AG04450 (cell line): ENCODE data around the gene MAN1B1. TPM values are rescaled to one million over a fixed set of nuclear protein-coding genes. Genes with fewer than 3 reads are reported as not detected.

Experiments
- CTCF ChIA-PET: fragments of 300-600, 350-600 bp; formaldehyde crosslinking; extraction: SDS; loops from one replicate; lab custom pipeline; 2022; ENCODE audit warnings: antibody characterized with exemption, inconsistent platforms; lab: Charles Lee
- POLR2A ChIA-PET: fragments of 350-600 bp; formaldehyde crosslinking; extraction: SDS; loops from one replicate; lab custom pipeline; 2021; ENCODE audit warnings: antibody characterized with exemption, inconsistent platforms; lab: Yijun Ruan, JAX
- DNase-seq: peaks from one replicate; pipeline ENCODE4 v3.0.0-alpha.2; 2011; ENCODE audit warnings: low read depth, low spot score
- H3K27ac ChIP-seq: one replicate; pipeline ENCODE4 v1.5.1; 2012; ENCODE audit warnings: low read depth, low read length, control low read depth
- H3K27me3 ChIP-seq: one replicate; pipeline ENCODE4 v1.6.0; 2012; ENCODE audit warnings: low read length; ENCODE audit not compliant: control insufficient read depth, insufficient read depth
- H3K4me3 ChIP-seq: 2 replicates; pipeline ENCODE4 v1.5.1; 2011; ENCODE audit warnings: mild to moderate bottlenecking, low read depth, low read length, control low read depth
- H3K9me3 ChIP-seq: 2 replicates; pipeline ENCODE4 v1.5.1; 2012; ENCODE audit warnings: low read length; ENCODE audit not compliant: control insufficient read depth, insufficient read depth
- CTCF ChIP-seq: IDR thresholded peaks from 2 replicates; pipeline ENCODE4 v1.5.1; 2011; ENCODE audit warnings: low read depth, low read length, control low read depth, inconsistent platforms
- polyA plus RNA-seq: library from polyadenylated mRNA; depleted of rRNA; stranded (reverse); fragments of >200 nt; gene quantifications from 2 replicates; pipeline ENCODE4 v1.2.3, GENCODE V29; 2011

MAN1B1 gene
- polyA plus RNA-seq, 1 experiment = 40.8 TPM

DNA sequence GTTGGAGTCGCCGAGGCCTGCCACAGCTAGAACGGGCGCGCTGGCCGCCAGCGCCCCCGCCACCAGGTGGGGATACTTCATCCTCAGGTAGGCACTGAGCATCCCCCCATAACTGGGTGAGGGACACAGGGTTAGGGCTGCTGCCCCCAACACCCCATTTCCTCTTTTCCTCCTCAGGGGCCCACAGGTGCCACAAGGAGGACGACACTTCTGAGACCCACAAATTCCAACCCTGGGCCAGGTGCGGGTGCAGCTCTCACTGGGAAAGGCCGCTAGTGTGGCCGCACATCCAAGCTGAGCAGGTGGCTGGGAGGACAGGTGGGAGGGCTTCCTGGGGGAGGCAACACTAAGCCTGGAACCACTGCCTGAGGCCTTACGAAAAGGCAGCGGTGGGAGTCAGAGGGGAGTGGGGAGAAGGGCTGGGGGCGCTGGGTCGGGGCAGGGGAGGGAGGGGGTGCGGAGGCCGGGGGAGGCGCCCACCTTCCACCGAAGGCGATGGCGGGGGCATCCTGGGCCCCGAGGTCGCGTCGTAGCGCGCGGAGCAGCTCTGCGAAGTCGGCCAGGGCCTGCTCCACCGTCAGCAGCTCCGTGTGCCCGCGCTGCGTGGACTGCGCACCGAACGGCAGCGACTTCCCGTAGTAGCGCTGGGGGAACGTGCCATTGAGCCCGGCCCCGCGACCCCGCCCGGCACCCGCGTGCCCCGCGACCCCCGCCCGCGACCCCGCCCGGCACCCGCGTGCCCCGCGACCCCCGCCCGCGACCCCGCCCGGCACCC is 26.8 kb downstream of the MAN1B1 start:
- TF ChIP-seq CTCF = no peak
- no peaks in the 10 kb centered on the region; the same call in 1 of the 2 replicates for H3K9me3 ChIP-seq
- ChIA-PET CTCF (interaction anchor here (0.6 kb wide), 1 partner anchor 114 kb away, joined by 5 read pairs; the partner anchor contains the start of gene RNF224), POLR2A (interaction anchor here (0.6 to 1.0 kb wide), 2 partner anchors 27 to 127 kb away, joined by 3 read pairs; partner anchors contain the start of genes MAN1B1 and TUBB4B)
- no peak overlapping the region for H3K27ac ChIP-seq
- peak overlapping the region; percentile 48 for H3K4me3 ChIP-seq
- no peaks in the 10 kb centered on the region for H3K27me3 ChIP-seq
- no peak for DNase-seq

GRCh38 chr9:137114220-137114612 is 27.4 kb downstream of the MAN1B1 start:
- H3K9me3 ChIP-seq = no peaks in the 10 kb centered on the region; the same call in 1 of the 2 replicates
- CTCF ChIA-PET = no interaction called here
- no peaks in the 10 kb centered on the region for H3K27me3 ChIP-seq
- H3K4me3 ChIP-seq = peak overlapping the region; percentile 59
- no peak for DNase-seq
- no peak overlapping the region for H3K27ac ChIP-seq
- no peak for TF ChIP-seq CTCF
- POLR2A ChIA-PET = interaction anchor here (0.6 kb wide), 1 partner anchor 28 kb away, joined by 3 read pairs; the partner anchor contains the start of gene MAN1B1

DNA sequence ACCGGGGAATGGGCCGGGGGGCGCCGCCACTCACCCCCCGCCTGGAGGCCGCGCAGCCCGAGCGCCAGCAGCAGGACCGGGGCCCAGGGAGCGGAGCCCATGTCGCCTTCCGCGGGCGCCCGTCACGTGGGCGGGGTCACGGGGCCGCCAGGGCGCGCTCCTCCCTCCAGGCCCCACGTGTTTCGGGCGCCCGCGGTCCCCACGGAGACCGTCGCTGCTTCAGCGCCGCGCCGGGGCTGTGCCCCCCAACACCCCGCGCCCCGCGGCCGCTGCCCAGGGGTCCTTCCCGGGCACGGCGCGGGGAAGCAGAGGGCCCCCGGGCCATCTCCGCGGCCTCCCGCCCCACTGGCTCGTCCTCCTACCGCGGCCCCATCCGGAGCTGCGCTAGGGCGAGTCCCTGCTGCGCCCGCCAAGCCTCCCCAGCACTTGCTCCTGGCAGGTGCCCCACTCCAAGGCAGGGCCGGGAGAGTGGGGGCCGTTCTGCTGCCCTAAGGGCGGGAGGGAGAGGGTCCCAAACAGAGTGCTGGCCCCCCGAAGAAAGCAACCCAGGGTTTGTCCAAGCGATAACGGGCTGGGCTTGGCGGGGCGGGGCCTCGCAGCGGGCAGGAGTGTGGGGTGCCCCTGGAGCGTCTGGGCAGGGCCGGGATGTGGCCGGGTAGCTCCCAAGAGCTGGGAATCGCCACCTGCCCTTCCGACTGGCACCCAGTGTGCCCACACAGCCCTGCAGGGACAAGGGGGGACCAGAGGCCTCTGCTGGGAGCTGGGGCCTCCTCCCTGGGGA is 28.0 kb downstream of the MAN1B1 start, which contains the start of gene DPP7:
Gene DPP7, minus strand, starts transcription at position 121 of the 781 bp plus-strand sequence. Its CDS starts 20 bp downstream, at position 101.
- H3K9me3 ChIP-seq = no peaks in the 10 kb centered on the region; the same call in 1 of the 2 replicates
- TF ChIP-seq CTCF = no peak
- no peaks in the 10 kb centered on the region for H3K27me3 ChIP-seq
- ChIA-PET POLR2A (no interaction called here), CTCF (interaction anchor here (1.1 kb wide), 1 partner anchor 122 kb away, joined by 4 read pairs; no protein-coding TSS in a partner anchor)
- no peak within 1 kb of the TSS for H3K27ac ChIP-seq
- peak within 1 kb of the TSS; percentile 59 for H3K4me3 ChIP-seq
- DNase-seq = no peak

GRCh38 chr9:137115394-137116026 is 28.7 kb downstream of the MAN1B1 start:
- POLR2A ChIA-PET = interaction anchor here (0.5 kb wide), 1 partner anchor 92 kb away, joined by 6 read pairs; no protein-coding TSS in a partner anchor

More at GRCh38 chr9:137115394-137116026, 28.7 kb downstream of the MAN1B1 start:
- no peak for TF ChIP-seq CTCF
- CTCF ChIA-PET = interaction anchor here (1.1 kb wide), 1 partner anchor 121 kb away, joined by 4 read pairs; no protein-coding TSS in a partner anchor
- no peak overlapping the region for H3K4me3 ChIP-seq
- no peaks in the 10 kb centered on the region; the same call in 1 of the 2 replicates for H3K9me3 ChIP-seq
- no peak overlapping the region for H3K27ac ChIP-seq
- H3K27me3 ChIP-seq = no peaks in the 10 kb centered on the region
- no peak for DNase-seq
